IMR-90 (cell line): Measurements from ENCODE around the gene ARHGEF4. TPM values are rescaled to one million over a fixed set of nuclear protein-coding genes. Genes with fewer than 3 reads are reported as not detected.

ENCODE experiments used
- ATAC-seq: fragments of 200-7000 bp; cut with Tn5 transposase; 2 replicates; pipeline ENCODE4 v1.9.1; 2020; ENCODE audit warnings: low read depth, mild to moderate bottlenecking, moderate library complexity
- BruUV-seq: library from RNA; stranded (reverse); fragments of 400-500 nt; replicated peaks from 2 replicates; lab custom pipeline; 2021; lab: Mats Ljungman, UMichigan
- CTCF ChIA-PET: fragments of 300-600 bp; formaldehyde crosslinking; extraction: SDS; loops from one replicate; lab custom pipeline; 2021; ENCODE audit warnings: antibody characterized with exemption; lab: Yijun Ruan, JAX
- POLR2A ChIA-PET: fragments of 300-600 bp; sonication (Branson Sonifier 250); formaldehyde crosslinking; loops from one replicate; lab custom pipeline; 2022; ENCODE audit warnings: antibody characterized with exemption; ENCODE audit not compliant: unreplicated experiment; lab: Charles Lee
- DNase-seq: peaks from one replicate; pipeline ENCODE4 v3.0.0; 2013
- H2AFZ ChIP-seq: replicated peaks from 2 replicates; pipeline ENCODE3; 2013; ENCODE audit warnings: low read length, mild to moderate bottlenecking; ENCODE audit not compliant: poor library complexity
- H2AK5ac ChIP-seq: 2 replicates; pipeline ENCODE4 v1.6.1; 2013; ENCODE audit warnings: low read depth, low read length, inconsistent platforms
- H2AK9ac ChIP-seq: replicated peaks from 2 replicates; pipeline ENCODE3; 2013; ENCODE audit warnings: mild to moderate bottlenecking, low read depth, low read length, moderate library complexity; ENCODE audit not compliant: poor library complexity
- H2BK120ac ChIP-seq: 2 replicates; pipeline ENCODE4 v1.6.1; 2013; ENCODE audit warnings: low read depth, low read length, inconsistent platforms
- H2BK15ac ChIP-seq: 3 replicates; pipeline ENCODE4 v1.6.1; 2013; ENCODE audit warnings: low read depth, low read length, inconsistent platforms
- H2BK20ac ChIP-seq: 2 replicates; pipeline ENCODE4 v1.6.1; 2013; ENCODE audit warnings: low read depth, mild to moderate bottlenecking, inconsistent platforms, low read length, moderate library complexity
- H2BK5ac ChIP-seq: 2 replicates; pipeline ENCODE4 v1.6.1; 2013; ENCODE audit warnings: mild to moderate bottlenecking, low read depth, low read length, inconsistent platforms; ENCODE audit not compliant: poor library complexity, severe bottlenecking
- H3K14ac ChIP-seq: replicated peaks from 2 replicates; pipeline ENCODE4 v1.6.1; 2013; ENCODE audit warnings: low read depth, low read length, inconsistent platforms
- H3K18ac ChIP-seq: 2 replicates; pipeline ENCODE4 v1.6.1; 2013; ENCODE audit warnings: low read depth, low read length, control low read depth
- H3K23ac ChIP-seq: 2 replicates; pipeline ENCODE4 v1.6.1; 2013; ENCODE audit warnings: low read depth, low read length, inconsistent platforms
- H3K27ac ChIP-seq: 2 replicates; pipeline ENCODE4 v1.5.1; 2013; ENCODE audit warnings: mild to moderate bottlenecking, control low read depth, low read length; ENCODE audit not compliant: insufficient read depth
- H3K27me3 ChIP-seq: 2 replicates; pipeline ENCODE4 v1.6.1; 2013; ENCODE audit warnings: low read length; ENCODE audit not compliant: control insufficient read depth, insufficient read depth
- H3K36me3 ChIP-seq: 2 replicates; pipeline ENCODE4 v1.6.1; 2013; ENCODE audit warnings: low read length, mixed read lengths; ENCODE audit not compliant: control insufficient read depth, insufficient read depth
- H3K4ac ChIP-seq: 2 replicates; pipeline ENCODE4 v1.6.1; 2013; ENCODE audit warnings: low read depth, low read length, inconsistent platforms
- H3K4me1 ChIP-seq: 2 replicates; pipeline ENCODE4 v1.6.1; 2013; ENCODE audit warnings: low read length, mixed read lengths; ENCODE audit not compliant: control insufficient read depth, insufficient read depth
- H3K4me2 ChIP-seq: 2 replicates; pipeline ENCODE4 v1.6.1; 2013; ENCODE audit warnings: low read depth, mild to moderate bottlenecking, control low read depth, low read length, moderate library complexity
- H3K4me3 ChIP-seq: 2 replicates; pipeline ENCODE4 v1.5.1; 2013; ENCODE audit warnings: low read depth, mild to moderate bottlenecking, control low read depth, low read length, moderate library complexity; ENCODE audit not compliant: insufficient read depth
- H3K56ac ChIP-seq: 2 replicates; pipeline ENCODE4 v1.6.1; 2013; ENCODE audit warnings: low read length, inconsistent platforms; ENCODE audit not compliant: insufficient read depth; ENCODE audit errors: extremely low read depth
- H3K79me1 ChIP-seq, 2 experiments: 2 replicates each; pipeline ENCODE4 v1.6.1; 2013; ENCODE audit warnings: low read length in 2 of 2, inconsistent platforms in 1 of 2, low read depth in 1 of 2
- H3K9ac ChIP-seq: 2 replicates; pipeline ENCODE4 v1.6.1; 2013; ENCODE audit warnings: low read depth, low read length, control low read depth
- H3K9me1 ChIP-seq: 2 replicates; pipeline ENCODE4 v1.6.1; 2013; ENCODE audit warnings: low read length, inconsistent platforms; ENCODE audit not compliant: insufficient read depth
- H3K9me3 ChIP-seq: 2 replicates; pipeline ENCODE4 v1.6.1; 2013; ENCODE audit warnings: low read length; ENCODE audit not compliant: control insufficient read depth, insufficient read depth
- H4K20me1 ChIP-seq: 2 replicates; pipeline ENCODE4 v1.6.1; 2013; ENCODE audit warnings: low read length, inconsistent platforms; ENCODE audit not compliant: insufficient read depth
- H4K5ac ChIP-seq: 2 replicates; pipeline ENCODE4 v1.6.1; 2013; ENCODE audit warnings: mild to moderate bottlenecking, low read depth, low read length, control low read depth
- H4K8ac ChIP-seq, 2 experiments: 2 replicates each; pipeline ENCODE4 v1.6.1; 2013; ENCODE audit warnings: low read depth in 2 of 2, low read length in 2 of 2, control low read depth in 1 of 2, inconsistent platforms in 1 of 2
- H4K91ac ChIP-seq: 2 replicates; pipeline ENCODE4 v1.6.1; 2013; ENCODE audit warnings: low read depth, low read length, inconsistent platforms; ENCODE audit not compliant: insufficient read depth
- BHLHE40 ChIP-seq: fragments of 150-350 bp; IDR thresholded peaks from 2 replicates; pipeline ENCODE4 v1.6.1; 2016; ENCODE audit warnings: mild to moderate bottlenecking, low read depth, low read length
- CEBPB ChIP-seq: IDR thresholded peaks from 2 replicates; pipeline ENCODE4 v1.6.1; 2012; ENCODE audit warnings: low read depth, low read length, improper control_type of control experiment
- CHD1 ChIP-seq: IDR thresholded peaks from 2 replicates; pipeline ENCODE4 v1.6.1; 2012; ENCODE audit warnings: low read depth, low read length, improper control_type of control experiment
- CTCF ChIP-seq: conservative IDR thresholded peaks from 2 replicates; pipeline ENCODE4 v1.5.1; 2012; ENCODE audit warnings: mild to moderate bottlenecking, low read depth, low read length, improper control_type of control experiment
- ELK1 ChIP-seq: fragments of 150-350 bp; IDR thresholded peaks from 2 replicates; pipeline ENCODE4 v1.6.1; 2016; ENCODE audit warnings: low read depth, mild to moderate bottlenecking, low read length, moderate library complexity, borderline replicate concordance
- MAFK ChIP-seq: IDR thresholded peaks from 2 replicates; pipeline ENCODE4 v1.6.1; 2012; ENCODE audit warnings: low read depth, low read length, improper control_type of control experiment
- MAZ ChIP-seq: IDR thresholded peaks from 2 replicates; pipeline ENCODE4 v1.6.1; 2012; ENCODE audit warnings: low read depth, mild to moderate bottlenecking, low read length, improper control_type of control experiment, moderate library complexity, borderline replicate concordance
- MXI1 ChIP-seq: IDR thresholded peaks from 2 replicates; pipeline ENCODE4 v1.6.1; 2012; ENCODE audit warnings: low read depth, mild to moderate bottlenecking, low read length, moderate library complexity, borderline replicate concordance
- POLR2A ChIP-seq: IDR thresholded peaks from 2 replicates; pipeline ENCODE4 v1.6.1; 2012; ENCODE audit warnings: mild to moderate bottlenecking, low read depth, low read length
- RAD21 ChIP-seq: IDR thresholded peaks from 2 replicates; pipeline ENCODE4 v1.6.1; 2012; ENCODE audit warnings: low read length, improper control_type of control experiment
- RFX5 ChIP-seq: IDR thresholded peaks from 2 replicates; pipeline ENCODE4 v1.8.0; 2012; ENCODE audit warnings: low read depth, mild to moderate bottlenecking, low read length, moderate library complexity
- SMC3 ChIP-seq: fragments of 150-350 bp; IDR thresholded peaks from 2 replicates; pipeline ENCODE4 v1.6.1; 2016; ENCODE audit warnings: low read depth, mild to moderate bottlenecking, antibody characterized with exemption, low read length, moderate library complexity
- USF2 ChIP-seq: fragments of 150-350 bp; IDR thresholded peaks from 2 replicates; pipeline ENCODE4 v1.6.1; 2017; ENCODE audit warnings: mild to moderate bottlenecking, antibody characterized with exemption, low read length, low read depth
- WGBS, 2 experiments: methylation state at CpG; one replicate each; pipeline versions ENCODE4 v1.1.5 to v1.1.7; 2013; ENCODE audit warnings: missing lambda C conversion rate in 2 of 2; ENCODE audit not compliant: insufficient read length in 1 of 2; ENCODE audit errors: extremely low coverage in 2 of 2; 5-methylcytosine and 5-hydroxymethylcytosine counted together
- dilution Hi-C: fragments of 300-500 bp; cut with HindIII; formaldehyde crosslinking; loops from one replicate; pipeline ENCODE4 v1.14.3; 2018; ENCODE audit warnings: low sequenced_read_pairs; ENCODE audit not compliant: unreplicated experiment
- in situ Hi-C: fragments of 300-500 bp; cut with MboI; formaldehyde crosslinking; loops from 3 replicates; pipeline ENCODE4 v1.14.3; 2019; ENCODE audit warnings: low sequenced_read_pairs, inconsistent platforms, mixed read lengths
- intact Hi-C: fragments of 100-400 bp; cut with micrococcal nuclease; formaldehyde crosslinking; loops from 2 replicates; pipeline ENCODE4 v1.10.0; 2022
- polyA plus RNA-seq, 3 experiments: library from polyadenylated mRNA; depleted of rRNA; stranded (reverse); fragments of >200 nt; gene quantifications; 2 replicates each; pipeline ENCODE4 v1.2.3, GENCODE V29; 2012; ENCODE audit warnings: low replicate concordance in 1 of 3
- total RNA-seq: library from RNA; depleted of rRNA; stranded (reverse); fragments of >200 nt; gene quantifications from 2 replicates; pipeline ENCODE4 v1.2.3, GENCODE V29; 2012

The ARHGEF4 gene
- total and polyA plus RNA-seq, 2 of the 4 experiments (the other 2 are of a cell fraction), result 2.7 to 5.0 TPM

GRCh38 chr2:130790312-130790711 is 46.4 kb upstream of the ARHGEF4 start:
- no peak overlapping the region for H3K4me2 ChIP-seq
- no peaks in the 10 kb centered on the region for H3K9me3 ChIP-seq
- ATAC-seq, result no peak
- H3K27me3 ChIP-seq, result no peaks in the 10 kb centered on the region
- no peak overlapping the region for H2BK20ac ChIP-seq
- H2AK9ac ChIP-seq, result no peak overlapping the region
- BruUV-seq, result no TSS peak
- H3K9ac ChIP-seq, result no peak overlapping the region
- no peak overlapping the region for H3K14ac ChIP-seq
- DNase-seq, result no peak
- no peaks in the 10 kb centered on the region for H3K4me1 ChIP-seq
- in situ Hi-C loops (no loop called here), dilution Hi-C loops (no loop called here), intact Hi-C loops (loop anchor here (10.0 kb wide), 2 partner anchors 304 to 544 kb away; partner anchors contain the start of gene FAM168B)
- no peak overlapping the region for H2AK5ac ChIP-seq
- H2AFZ ChIP-seq, result no peak overlapping the region
- H3K9me1 ChIP-seq, result no peaks in the 10 kb centered on the region
- ChIA-PET POLR2A (no interaction called here), CTCF (no interaction called here)
- H3K4ac ChIP-seq, result no peak overlapping the region
- no peak overlapping the region for H2BK5ac ChIP-seq
- no peaks in the 10 kb centered on the region for H3K36me3 ChIP-seq
- H3K23ac ChIP-seq, result no peak overlapping the region
- no peak overlapping the region for H3K18ac ChIP-seq
- H3K56ac ChIP-seq, result no peak overlapping the region
- H3K27ac ChIP-seq, result no peak overlapping the region
- no peak overlapping the region for H4K8ac ChIP-seq
- H4K91ac ChIP-seq, result no peak overlapping the region
- no peak overlapping the region for H2BK120ac ChIP-seq
- H3K79me1 ChIP-seq, result no peaks in the 10 kb centered on the region
- no peaks in the 10 kb centered on the region for H4K20me1 ChIP-seq
- no peak overlapping the region for H2BK15ac ChIP-seq
- no peak overlapping the region for H3K4me3 ChIP-seq
- TF ChIP-seq CHD1, result no peak
- no peak for TF ChIP-seq MAZ
- no peak for TF ChIP-seq RAD21
- no peak for TF ChIP-seq POLR2A
- TF ChIP-seq SMC3, result no peak
- no peak for TF ChIP-seq CEBPB
- no peak for TF ChIP-seq RFX5
- no peak for TF ChIP-seq CTCF
- no peak for TF ChIP-seq ELK1
- TF ChIP-seq USF2, result no peak
- TF ChIP-seq BHLHE40, result no peak
- TF ChIP-seq MAFK, result no peak
- no peak for TF ChIP-seq MXI1
- no peak overlapping the region for H4K5ac ChIP-seq
- WGBS, 2 experiments, result no CpG with 5 or more reads among the region's 2 CpGs
